HG03095 (cell line): Measurements from ENCODE around the gene UBP1.
"Not testable (repeated sequence)": the region's sequence is repeated elsewhere in the genome, so short reads cannot be mapped to it uniquely, and the experiment has no call there.

Source experiments
- ATAC-seq: cut with Tn5 transposase; IDR thresholded peaks from one replicate; pipeline ENCODE4 v1.9.1; 2021; ENCODE audit warnings: moderate library complexity; ENCODE audit not compliant: unreplicated experiment

UBP1 gene

DNA sequence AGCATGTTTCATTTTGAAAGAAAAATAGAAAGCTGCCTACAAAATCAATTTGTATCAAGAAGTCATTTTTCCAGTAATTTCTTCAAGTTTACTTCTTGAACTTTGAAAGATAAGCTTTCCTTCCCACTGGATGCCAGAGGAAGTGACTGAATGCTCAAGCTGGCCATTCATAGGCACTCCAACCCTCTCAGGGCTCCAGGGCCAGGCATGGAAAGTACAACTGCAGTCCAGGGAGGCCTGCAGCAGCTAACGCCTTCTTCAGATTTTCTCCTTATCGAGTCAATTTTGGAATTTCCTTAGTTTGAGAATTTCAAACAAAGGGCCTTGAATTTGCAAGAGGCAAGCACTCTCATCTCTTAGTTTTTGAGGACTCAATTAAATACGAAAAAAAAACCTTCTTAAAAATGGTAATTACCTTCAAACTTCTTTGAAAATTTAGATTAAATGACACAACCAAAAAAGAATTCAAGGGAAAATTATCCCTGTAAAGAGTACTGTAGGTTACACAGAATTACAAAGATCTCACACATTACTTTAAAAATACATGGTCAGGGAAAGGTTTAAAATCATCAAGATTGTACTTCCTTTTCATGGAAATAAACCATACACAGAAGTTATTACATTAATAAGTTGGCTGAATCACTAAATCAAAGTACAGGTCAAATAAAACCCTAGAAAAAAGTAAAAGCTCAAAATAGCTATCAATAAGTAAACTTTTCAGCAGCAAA, 2.5 kb downstream of the UBP1 start:
- no peak for ATAC-seq

DNA sequence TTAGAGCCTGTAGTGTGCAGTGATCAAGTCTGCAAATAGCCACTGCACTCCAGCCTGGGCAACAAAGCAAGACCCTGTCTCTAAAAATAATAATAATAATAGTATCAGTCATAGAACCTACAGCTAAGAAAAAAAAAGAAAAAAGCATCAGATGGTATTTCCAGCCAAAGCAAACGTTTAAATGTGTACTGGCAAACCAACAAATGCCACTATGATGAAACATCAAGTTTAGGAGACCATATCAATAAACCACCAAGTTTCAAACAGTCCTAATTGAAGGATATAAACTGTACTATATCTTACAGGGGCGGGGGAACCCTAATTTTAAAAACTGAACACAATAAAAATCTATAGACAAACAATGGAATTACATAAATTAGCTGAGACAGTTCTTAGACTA, 6.4 kb downstream of the UBP1 start:
- ATAC-seq: no peak

DNA sequence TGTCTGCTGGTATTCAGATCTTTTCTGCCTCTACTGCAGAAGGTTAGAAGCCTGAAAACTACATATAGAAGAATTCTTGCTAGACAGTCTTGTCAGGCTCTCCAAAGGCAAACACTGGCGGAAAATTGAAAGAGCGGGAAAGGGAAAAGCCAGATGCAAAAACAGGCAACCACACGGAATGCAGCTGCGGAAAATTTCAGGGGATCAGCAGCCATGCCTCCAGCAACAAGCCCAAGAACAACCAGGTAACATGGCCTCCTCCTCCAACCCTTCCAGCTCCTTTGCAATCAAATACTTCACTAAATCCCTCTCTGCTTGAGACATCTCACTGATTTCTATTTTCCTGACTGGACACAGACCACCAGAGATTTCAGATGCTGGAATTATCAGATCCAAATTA, 9.6 kb downstream of the UBP1 start:
- no peak for ATAC-seq

DNA sequence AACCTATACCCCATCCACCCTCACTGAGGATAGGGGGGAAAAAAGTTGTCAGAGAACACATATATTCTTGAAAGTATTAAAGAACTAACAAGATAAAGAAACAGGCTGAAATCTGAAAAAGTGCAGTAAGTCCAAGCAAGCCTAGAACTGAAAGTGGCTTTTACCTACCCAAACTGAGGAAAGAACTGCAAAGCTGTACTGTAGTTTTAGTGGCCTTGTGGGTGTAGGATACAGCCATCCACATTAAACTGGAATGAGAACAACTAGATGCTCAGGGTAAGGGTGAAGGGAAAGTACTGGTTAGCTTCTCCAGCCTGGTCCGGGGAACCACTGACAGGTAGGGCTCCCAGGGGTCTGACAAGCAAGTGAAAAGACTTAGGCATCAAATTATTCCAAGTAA, 10.1 kb downstream of the UBP1 start:
- no peak for ATAC-seq

DNA sequence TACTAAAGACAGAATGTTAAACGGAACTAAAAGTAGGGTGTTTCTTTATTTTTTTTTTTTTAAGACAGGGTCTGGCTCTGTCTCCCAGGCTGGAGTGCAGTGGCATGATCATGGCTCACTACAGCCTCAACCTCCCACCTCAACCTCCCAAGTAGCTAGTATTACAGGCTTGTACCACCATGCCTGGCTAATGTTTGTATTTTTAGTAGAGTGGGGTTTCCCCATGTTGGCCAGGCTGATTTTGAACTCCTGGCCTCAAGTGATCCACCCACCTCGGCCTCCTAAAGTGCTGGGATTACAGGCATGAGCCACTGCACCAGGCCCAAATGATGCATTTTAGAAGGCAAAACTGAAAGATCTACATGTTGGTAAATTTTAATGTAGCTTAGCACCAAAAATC, 10.9 kb downstream of the UBP1 start:
- not testable (repeated sequence) for ATAC-seq

DNA sequence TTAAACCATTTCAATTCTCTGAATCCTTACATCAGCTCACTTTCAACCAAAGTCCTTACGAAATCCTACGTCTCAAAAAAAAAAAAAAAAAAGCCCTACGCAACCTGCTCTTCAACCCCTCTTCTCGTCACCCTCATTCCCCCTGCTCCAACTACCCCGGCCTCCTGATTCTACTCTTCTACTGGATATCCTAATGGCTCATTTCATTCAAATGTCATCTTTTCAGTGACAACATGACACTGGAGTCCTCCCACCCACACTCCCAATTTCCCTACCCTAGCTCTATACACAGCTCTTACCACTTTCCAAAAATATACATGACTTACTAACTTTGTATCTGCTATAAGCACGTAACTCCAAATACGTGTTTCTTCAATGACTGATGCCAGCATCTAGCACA, 11.5 kb downstream of the UBP1 start:
- ATAC-seq: no peak

DNA sequence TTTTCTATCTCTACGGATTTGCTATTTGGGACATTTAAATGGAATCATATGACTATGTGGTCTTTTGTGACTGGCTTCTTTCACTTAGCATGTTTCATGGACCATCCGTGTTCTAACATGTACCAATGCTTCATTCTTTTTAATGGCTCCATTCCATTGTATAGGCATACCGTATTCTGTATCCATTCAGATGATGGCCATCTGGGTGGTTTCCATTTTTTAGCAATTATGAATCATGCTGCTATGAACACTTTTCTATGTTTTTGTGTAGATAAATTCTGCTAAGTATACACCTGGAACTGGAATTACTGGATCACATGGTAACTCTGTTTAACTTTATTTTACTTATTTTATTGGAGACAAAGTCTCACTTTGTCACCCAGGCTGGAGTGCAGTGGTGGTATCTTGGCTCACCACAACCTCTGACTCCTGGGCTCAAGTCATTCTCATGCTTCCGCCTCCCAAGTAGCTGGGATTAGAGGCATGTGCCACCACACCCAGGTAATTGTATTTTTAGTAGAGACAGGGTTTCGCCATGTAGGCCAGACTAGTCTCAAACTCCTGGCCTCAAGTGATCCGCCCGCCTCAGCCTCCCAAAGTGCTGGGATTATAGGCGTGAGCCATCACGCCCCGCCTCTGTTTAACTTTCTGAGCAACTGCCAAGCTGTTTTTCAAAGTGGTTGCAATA, 13.4 kb downstream of the UBP1 start:
- no peak for ATAC-seq

DNA sequence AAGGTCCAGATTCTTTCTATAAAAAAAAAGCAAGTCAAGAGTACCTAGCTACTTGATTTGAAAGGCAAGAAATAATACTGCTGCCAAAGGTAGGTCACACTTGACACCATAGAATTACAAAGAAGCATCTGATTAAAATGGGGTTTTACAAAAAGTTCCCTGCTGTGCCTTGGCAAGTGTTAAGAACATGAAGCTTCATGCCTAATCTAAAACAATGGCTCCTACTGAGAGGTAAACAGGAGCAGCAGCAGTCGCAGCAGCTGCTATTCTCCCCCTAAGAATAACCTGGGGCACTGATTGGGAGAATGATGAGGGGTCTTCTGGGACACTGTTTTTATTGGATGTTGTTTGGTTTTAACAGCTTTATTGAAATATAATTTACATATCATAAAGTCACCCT, 14.1 kb downstream of the UBP1 start:
- ATAC-seq: no peak

DNA sequence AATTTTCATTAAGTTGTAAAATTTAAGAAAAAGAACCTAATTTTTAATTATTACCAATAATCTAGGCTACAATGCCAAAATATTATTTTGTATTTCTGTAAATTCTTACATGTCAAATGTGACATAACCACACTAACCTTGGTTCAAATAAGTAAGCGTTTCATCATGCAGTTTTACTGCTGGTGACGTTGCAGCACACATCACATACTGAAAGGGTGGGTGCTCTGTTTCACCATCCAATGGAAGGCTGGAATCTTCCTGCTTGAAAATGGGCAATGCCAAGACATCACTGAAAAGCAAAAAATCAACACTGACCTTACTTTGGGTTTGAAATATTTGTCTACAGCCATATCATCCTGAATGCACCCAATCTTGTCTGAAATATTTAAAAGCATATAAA, 14.8 kb downstream of the UBP1 start:
- no peak for ATAC-seq

DNA sequence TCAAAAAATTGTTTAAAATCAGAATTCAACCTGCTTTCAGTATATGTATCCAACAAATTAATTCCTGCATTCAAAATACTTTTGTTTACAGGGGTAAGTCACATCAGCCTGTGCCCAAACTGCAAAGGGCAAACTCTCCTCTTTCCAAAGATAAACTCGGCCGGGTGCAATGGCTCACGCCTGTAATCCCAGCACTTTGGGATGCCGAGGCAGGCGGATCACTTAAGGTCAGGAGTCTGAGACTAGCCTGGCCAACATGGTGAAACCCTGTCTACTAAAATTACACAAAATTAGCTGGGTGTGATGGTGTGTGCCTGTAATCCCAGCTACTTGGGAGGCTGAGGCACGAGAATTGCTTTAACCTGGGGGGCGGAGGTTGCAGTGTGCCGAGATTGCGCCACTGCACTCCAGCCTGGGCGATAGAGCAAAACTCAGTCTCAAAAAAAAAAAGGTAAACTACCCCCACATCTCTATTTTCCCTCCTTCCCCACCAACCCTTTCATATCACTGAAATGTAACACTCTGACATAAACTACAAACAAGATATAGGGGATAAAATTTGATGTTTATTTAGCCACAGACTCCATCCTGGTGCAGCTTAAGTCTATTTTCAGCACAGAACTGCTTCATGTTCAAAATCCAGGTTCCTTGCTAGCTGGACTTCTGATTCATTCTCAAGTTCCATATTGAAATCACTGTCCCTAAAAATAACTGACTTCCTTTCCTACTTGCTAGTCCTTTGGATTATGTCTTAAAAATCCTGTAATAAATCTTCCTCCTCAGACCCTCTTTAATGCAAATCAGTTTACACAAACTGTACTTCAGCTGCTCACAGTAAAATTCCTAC, 15.4 kb downstream of the UBP1 start:
- ATAC-seq: no peak

DNA sequence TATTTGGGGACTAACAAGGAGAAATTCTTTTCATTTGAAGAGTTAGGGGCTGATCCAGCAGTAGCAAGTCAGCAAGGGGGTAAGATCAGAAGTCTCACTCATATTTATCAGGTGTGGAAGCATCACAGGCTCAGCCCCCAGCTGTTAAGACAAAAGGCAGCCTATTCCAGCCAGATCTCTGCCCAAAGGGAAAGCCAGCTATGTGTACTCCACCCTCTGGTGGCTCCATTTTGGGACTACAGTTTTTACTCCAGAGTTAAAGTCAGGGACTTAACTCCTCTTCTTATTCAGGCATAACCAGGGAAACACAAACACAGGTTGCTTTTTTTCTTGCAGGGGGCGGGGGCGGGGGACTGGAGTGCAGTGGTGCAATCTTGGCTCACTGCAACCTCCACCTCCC, 19.2 kb downstream of the UBP1 start:
- ATAC-seq: no peak

DNA sequence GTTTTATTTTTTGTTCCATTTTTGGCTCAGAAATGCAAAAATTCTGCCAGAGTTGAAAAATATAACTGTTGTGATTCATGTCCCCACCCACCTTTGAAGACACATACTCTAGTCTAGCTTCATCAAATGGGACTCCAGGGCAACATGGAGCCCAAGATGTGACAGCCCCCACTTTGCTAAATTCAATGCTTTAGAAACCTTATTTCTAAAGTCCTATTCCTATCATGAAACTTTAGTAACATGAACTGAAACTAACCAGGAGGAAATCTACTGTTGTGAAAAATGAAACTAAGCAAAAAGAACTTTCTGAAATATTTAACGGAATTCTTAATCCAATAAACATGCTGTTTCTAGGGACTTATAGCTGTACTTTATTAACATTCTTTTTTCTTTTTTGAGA, 20.3 kb downstream of the UBP1 start:
- ATAC-seq: no peak

DNA sequence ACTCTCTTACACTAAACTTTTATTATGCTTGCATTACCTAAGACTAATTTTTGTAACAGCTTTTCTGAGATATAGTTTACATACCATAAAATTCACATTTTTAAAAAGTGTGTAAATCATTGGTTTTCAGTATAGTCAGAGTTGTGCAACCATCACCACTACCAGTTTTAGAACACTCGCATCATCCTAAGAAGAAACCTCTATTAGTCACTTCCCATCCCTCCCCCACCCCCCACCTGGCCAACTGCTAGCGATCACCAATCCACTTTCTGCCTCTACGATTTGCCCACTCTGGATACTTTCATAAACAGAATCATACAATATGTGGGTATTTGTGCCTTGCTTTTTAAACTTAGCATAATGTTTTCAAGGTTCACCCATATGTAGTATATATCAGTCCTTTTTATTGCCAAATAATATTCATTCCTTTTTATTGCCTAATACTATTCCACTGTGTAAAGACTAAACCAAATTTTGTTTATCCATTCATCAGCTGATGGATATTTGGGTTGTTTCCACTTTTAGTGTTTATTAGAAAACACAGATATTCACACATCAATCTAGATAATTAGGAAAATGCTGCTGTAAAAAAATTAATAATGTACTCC, 23.0 kb downstream of the UBP1 start:
- no peak for ATAC-seq

DNA sequence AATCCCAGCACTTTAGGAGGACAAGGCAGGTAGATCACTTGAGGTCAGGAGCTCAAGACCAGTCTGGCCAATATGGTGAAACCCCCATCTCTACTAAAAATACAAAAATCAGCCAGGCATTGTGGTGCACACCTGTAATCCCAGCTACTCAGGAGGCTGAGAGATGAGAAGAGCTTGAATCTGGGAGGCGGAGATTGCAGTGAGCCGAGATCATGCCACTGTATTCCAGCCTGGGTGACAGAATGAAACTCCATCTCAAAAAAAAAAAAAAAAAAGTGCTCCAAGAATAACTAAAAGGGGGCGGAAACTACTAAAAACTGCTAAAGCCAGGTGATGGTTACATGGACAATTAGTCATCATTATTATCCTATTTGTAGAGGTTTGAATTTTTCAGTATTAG, 29.4 kb downstream of the UBP1 start:
- ATAC-seq: not testable (repeated sequence)

DNA sequence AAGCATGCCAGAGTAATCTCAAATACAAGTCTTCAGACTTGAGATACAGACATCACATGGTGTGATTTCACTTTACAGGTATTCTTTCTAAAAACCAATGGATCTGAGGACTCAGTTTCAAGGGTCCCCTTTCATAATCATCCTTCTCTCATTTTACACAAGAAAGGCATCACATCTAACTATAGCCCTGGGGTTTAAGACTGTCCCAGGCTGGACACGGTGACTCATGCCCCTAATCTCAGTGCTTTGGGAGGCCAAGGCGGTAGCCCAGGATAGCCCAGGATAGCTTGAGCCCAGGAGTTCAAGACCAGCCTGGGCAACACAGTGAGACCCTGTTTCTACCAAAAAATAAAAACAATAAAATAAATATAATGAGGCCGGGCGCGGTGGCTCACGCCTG, 36.4 kb downstream of the UBP1 start:
- ATAC-seq: no peak

DNA sequence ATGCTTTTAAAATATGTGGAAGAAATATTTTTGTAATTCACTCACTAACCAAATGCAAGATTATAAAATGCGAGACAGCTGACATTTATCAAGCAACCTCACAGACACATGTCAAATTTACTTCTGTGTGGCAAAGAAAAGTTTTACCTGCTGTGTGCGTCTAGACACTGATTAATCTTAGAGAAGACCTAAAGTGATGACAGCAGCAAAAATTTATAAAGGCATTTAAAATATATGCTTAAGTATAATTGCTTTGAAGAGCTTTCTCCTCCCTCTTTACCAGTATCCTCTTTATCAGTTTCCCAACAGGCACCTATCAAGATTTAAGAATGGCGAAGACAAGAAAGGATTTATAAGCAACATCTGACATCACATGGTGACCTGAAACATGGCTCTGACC, 37.3 kb downstream of the UBP1 start:
- no peak for ATAC-seq

DNA sequence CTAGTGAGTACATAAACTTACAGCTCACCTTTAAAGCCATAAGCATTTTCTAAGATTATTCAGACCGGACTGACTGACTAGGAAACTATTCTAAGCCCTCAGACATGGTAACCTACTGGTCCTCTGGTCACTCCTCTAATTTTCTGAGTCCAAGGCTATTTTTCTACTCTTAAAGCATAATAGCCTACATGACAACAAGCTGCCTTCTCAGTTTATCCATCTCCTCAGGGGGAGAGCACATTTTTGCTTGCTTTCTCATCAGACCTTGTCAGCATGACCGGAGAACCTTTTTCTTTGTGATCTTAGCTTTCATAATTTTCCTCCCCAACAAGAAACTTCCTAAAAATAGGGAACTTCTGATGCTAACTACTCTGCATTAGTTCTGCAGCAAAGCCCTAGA, 38.4 kb downstream of the UBP1 start:
- no peak for ATAC-seq

DNA sequence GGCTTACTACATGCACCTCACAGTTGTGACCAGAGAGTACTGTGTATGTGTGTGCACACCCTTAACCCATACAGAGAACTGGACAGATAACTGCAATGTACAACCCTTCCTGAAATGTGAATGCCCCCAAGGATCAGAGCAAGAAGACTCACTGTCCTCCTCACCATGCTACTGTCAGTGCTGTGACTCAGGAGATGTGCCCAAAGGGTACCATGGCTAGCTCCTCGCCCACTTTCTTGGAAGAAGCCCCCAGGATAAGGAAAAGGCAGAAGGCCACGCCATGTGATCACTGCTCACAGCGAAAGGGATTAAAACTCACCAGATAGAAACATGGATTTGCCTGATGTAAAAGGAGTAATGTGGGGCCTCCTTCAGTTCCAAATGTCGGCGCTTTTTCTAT, 41.8 kb downstream of the UBP1 start:
- ATAC-seq: no peak

DNA sequence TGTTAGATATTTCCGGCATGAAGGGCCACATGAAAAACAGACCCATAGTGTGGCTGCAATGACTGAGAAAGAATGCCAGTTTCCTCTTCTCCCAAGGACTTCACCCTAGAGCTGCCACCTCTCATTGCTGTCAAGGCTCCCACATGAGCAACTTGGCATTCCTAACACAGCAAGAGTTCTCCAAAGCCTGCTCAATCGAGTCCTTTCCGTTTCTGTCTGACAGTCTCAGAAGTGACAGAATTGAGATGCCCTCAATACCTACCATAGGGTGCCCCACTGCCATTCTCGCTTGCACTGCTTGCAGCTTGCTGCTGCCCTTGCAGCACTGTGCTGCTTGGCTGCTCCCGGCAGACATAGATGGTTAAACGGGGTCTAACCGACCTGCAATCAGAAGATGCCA, 44.3 kb downstream of the UBP1 start:
- ATAC-seq: no peak

DNA sequence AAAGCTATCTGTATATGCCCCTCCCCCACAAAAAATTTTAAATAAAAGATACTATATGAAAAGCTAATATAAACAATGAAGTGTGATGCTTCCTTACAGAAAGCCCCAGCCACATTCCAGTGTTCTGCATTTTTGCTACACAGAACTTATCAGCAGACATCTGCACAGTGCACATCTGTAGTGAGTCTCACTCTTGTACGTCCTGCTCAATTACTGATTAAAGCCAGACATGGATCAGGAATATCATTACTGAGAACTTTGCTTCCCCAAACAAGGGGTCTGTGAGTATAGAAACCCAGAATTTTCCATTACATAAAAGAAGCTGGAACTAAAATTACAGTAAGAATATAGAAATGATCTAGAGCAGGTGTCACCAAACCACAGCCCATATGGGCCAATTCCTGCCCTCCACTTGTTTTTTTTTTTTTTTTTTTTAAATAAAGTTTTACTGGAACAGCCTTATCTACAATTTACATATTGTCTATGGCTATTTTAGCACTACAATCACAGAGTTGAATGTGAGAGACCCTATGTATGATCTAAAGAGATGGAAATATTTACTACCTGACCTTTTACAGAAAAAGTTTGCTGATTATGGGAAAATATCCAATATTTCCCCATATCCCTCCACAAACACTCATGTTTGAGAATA, 45.7 kb downstream of the UBP1 start:
- ATAC-seq: no peak

DNA sequence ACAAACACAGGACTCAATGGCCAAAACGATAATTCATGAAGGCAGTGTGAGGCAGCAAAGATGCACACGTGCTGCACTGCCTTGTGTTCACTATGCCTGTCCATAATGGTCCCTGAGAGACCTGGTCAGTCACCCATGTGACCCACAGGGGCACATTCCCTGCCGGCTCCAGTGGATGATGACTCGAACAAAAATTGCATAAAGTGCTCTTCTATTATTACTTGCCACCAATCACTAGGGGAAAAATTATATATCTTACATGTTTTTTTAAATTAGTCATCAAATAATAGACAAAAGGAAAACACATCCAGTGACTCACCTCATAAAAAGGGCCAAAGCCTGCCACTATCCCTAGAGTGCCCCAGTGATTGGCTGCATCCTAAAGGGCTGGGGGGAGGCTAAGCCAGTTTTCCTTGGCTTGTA, 47.5 kb downstream of the UBP1 start:
- no peak for ATAC-seq
